ENCODE measurements around the gene ARSJ.

DNA sequence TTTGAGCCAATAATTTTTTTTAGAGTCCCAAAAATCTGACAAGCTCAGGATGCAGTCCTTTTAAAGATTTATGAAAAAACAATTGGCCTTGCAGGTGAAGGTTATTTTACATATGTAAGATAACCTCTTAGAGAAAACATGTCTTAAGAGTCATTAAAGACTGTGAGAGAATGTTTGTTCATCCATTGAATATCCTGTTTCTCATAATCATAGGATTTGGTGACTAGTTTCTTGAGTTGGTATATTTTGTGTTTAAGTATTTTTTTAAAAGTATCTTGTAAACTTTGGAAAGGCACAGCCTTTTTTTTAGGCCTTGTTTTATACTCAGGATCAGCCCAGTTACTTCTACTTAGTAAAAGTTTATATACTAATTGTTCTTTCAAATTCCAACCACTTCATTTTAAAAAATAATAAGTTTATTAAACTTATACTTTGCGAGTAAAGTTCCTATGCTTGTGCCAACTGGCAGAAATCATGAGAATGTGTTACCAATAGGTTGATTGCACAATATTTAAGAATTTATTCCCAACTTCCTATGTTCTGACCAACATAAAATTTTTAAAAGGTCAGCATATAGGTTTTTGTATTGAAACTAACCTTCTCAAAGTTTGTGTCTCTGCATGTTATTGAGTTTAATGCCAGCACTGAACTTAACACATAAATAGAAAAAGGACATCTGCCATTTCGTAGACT, 40.0 kb upstream of the ARSJ start:
- TF ChIP-seq, protein P1, sequence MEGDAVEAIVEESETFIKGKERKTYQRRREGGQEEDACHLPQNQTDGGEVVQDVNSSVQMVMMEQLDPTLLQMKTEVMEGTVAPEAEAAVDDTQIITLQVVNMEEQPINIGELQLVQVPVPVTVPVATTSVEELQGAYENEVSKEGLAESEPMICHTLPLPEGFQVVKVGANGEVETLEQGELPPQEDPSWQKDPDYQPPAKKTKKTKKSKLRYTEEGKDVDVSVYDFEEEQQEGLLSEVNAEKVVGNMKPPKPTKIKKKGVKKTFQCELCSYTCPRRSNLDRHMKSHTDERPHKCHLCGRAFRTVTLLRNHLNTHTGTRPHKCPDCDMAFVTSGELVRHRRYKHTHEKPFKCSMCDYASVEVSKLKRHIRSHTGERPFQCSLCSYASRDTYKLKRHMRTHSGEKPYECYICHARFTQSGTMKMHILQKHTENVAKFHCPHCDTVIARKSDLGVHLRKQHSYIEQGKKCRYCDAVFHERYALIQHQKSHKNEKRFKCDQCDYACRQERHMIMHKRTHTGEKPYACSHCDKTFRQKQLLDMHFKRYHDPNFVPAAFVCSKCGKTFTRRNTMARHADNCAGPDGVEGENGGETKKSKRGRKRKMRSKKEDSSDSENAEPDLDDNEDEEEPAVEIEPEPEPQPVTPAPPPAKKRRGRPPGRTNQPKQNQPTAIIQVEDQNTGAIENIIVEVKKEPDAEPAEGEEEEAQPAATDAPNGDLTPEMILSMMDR (IDR thresholded peaks at IDR 0.05), result no peak
- no peak for TF ChIP-seq POLR2A (IDR thresholded peaks at IDR 0.05)

All from heart left ventricle (tissue), 13 donors.